Activated CD8-positive, alpha-beta memory T cell treated with anti-CD3 and anti-CD28 coated beads, Interleukin-2, amount 50 U/mL, for 24 hours (primary cell): Measurements from ENCODE around the gene SUCLA2.
"Not testable (repeated sequence)": the region's sequence is repeated elsewhere in the genome, so short reads cannot be mapped to it uniquely, and the experiment has no call there.

ENCODE experiments used
- DNase-seq: peaks from one replicate; pipeline ENCODE4 v3.0.0-alpha.2; 2020; ENCODE audit errors: extremely low read depth

The SUCLA2 gene

GRCh38 chr13:48001114-48001881, at the start of gene SUCLA2:
Gene SUCLA2, minus strand, starts transcription at chr13:48001273. Its CDS starts 4 bp downstream, at chr13:48001269.
- DNase-seq = peak; percentile 73

- DNase-seq = no peak
Observed at GRCh38 chr13:48050550-48050949, 49.5 kb upstream of the SUCLA2 start.

- no peak for DNase-seq
Observed at GRCh38 chr13:48043789-48044503, 42.9 kb upstream of the SUCLA2 start.

GRCh38 chr13:48042894-48043293, 41.8 kb upstream of the SUCLA2 start:
- no peak for DNase-seq

- no peak for DNase-seq
Observed at GRCh38 chr13:48040896-48041295, 39.8 kb upstream of the SUCLA2 start.

- DNase-seq = no peak
Observed at GRCh38 chr13:48040049-48040448, 39.0 kb upstream of the SUCLA2 start.

- DNase-seq = no peak
Observed at GRCh38 chr13:48038761-48039160, 37.7 kb upstream of the SUCLA2 start.

- DNase-seq = peak; percentile 83
Observed at GRCh38 chr13:48037346-48038173, 36.5 kb upstream of the SUCLA2 start, which contains the start of gene NUDT15. Gene NUDT15, plus strand, starts transcription at chr13:48037726. Its CDS starts 21 bp downstream, at chr13:48037747.

- no peak for DNase-seq
Observed at GRCh38 chr13:48029859-48030258, 28.8 kb upstream of the SUCLA2 start.

GRCh38 chr13:48028066-48028465, 27.0 kb upstream of the SUCLA2 start:
- no peak for DNase-seq

- DNase-seq = no peak
Observed at GRCh38 chr13:48019796-48020195, 18.7 kb upstream of the SUCLA2 start.

- DNase-seq = no peak
Observed at GRCh38 chr13:48018637-48019036, 17.6 kb upstream of the SUCLA2 start.

GRCh38 chr13:48014359-48014758, 13.3 kb upstream of the SUCLA2 start:
- DNase-seq = no peak

GRCh38 chr13:48012668-48013067, 11.6 kb upstream of the SUCLA2 start:
- no peak for DNase-seq

- DNase-seq = no peak
Observed at GRCh38 chr13:48010698-48011097, 9.6 kb upstream of the SUCLA2 start.

- no peak for DNase-seq
Observed at GRCh38 chr13:48009284-48009683, 8.2 kb upstream of the SUCLA2 start.

GRCh38 chr13:48006396-48006795, 5.3 kb upstream of the SUCLA2 start:
- no peak for DNase-seq

GRCh38 chr13:48004201-48004600, 3.1 kb upstream of the SUCLA2 start:
- DNase-seq = no peak

- not testable (repeated sequence) for DNase-seq
Observed at GRCh38 chr13:48001999-48002398, 926 bp upstream of the SUCLA2 start.

- DNase-seq = no peak
Observed at GRCh38 chr13:48000559-48001113, 437 bp downstream of the SUCLA2 start.

- no peak for DNase-seq
Observed at GRCh38 chr13:47999973-48000372, 1.1 kb downstream of the SUCLA2 start.

- DNase-seq = no peak
Observed at GRCh38 chr13:47997384-47997783, 3.7 kb downstream of the SUCLA2 start.
